Measurements from ENCODE around the gene BLACAT1.

The BLACAT1 gene

DNA sequence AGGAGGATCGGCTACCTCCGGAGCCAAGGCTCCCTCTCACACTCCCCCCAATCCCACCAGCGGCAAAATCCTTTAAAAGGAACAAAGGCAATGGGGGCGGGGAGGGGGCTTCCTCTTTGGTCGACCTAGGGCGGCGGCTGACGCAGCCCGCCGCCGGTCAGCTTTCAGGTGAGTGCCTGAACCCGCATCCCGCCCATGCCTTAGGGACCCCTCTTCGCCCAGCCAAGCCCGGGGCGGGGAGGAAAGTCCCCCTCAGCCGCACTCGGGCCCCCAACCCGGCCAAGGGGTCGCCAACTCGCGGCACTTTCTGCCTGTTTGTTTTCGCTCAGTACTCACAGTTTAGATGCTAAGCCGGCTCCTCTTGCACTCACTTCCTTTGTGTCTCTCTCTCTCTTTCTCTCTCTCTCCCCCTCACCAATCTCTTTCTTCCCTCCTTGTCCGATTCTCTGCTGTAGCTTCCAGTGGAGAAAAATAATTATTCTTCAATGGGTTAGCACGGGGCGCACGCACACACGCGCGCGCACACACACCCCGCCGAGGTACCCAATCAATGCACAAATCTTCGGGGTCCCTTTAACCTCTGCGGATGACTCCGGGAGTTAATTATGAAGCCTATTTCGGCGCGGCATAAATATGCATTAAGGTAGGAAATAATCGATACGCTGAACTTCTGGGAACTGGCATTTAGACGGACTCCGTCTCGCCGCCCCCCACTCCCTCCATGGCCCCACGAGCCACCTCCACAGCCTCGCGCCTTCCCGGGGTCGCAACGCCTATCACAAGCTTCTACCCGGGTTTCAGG is at the start of gene BLACAT1:
Gene BLACAT1 (minus strand): TSS at position 465 of the 802 bp plus-strand sequence.
- DNase-seq = no peak

- DNase-seq = no peak
These were observed 49.4 kb upstream of the BLACAT1 start for GRCh38 chr1:205505076-205505729.

DNA sequence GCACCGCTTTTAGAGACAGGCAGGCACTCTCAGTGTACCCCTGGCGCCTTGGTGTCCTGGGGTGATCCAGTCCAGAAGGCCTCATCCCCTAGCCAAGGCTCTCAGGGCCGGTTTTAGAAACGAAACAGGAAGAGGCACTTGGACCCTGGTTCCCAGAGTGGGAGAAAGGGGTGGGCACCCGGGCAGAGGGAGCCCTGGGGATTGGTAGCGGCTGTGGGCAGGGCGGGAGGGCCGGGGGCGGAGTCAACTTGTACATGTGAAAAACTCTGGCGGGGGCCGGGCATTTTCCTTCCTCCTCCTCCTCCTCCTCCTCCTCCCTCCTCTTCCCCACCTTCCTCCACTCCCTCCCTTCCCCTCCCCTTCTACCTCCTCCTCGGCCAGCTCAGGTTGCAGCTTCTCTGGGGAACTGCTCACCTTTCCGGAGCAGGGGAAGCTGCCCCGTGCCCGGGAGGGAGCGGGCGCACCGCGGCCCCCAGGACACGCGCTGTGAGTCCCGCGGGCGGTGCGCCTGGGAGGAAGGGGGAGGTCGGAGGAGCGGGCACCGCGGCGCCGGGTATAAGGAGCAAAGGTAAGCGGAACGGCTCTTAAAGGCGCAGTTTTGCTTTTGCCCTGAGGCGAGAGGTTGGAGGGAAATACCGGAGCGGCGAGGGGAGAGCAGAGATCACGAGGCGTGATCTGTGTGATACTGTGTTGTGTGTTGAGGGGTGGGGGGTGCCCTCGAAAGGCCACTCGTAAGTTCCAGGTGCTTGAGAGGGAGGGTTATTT is 48.6 kb upstream of the BLACAT1 start, which contains the start of gene CDK18:
Gene CDK18 (plus strand): TSS at position 359 of the 765 bp plus-strand sequence. CDS start 18,499 bp downstream, outside the sequence.
- peak; percentile 58 for DNase-seq

DNA sequence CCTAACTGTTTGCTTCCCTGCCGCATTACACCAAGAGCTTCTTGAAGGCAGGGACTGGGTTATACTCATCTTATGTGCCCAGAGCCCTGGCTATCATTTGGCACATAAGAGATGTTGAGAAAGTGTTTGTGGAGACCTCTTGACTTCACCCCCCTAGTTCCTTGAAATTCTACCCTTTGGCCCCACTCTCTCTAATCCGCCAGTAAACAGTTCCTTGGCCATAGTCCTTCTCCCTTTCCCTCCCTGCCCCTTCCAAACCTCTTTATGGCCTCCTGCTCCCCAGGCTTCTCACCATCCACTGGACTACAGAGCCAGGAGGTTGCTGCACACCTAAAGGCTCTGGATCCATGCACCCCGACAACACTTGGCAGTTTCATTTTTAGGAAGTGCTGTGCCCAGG is 47.1 kb upstream of the BLACAT1 start:
- no peak for DNase-seq

GRCh38 chr1:205502111-205502810 is 46.4 kb upstream of the BLACAT1 start:
- DNase-seq = no peak

GRCh38 chr1:205500240-205501233 is 44.7 kb upstream of the BLACAT1 start:
- DNase-seq = no peak

DNA sequence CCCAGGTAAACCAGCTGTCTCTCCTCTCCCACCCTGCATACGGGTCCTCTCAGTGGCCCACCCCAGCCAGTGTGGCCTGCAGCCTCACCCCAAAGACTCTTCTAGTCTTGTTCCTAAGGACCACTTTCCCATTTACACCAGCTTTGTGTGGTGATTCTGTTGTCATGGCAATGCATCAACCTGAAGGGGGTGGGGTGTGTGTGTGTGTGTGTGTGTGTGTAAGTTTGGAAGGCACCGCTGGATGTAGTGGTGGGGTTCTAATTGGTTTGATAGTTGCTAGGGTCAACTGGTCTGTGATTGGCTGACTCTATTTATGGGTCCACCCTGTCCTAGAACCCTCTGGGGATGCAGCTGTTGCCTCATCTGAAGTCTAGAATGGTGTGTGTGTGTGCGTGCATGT is 43.9 kb upstream of the BLACAT1 start:
- no peak for DNase-seq

GRCh38 chr1:205497351-205497750 is 41.5 kb upstream of the BLACAT1 start:
- DNase-seq = no peak

GRCh38 chr1:205496661-205497060 is 40.8 kb upstream of the BLACAT1 start:
- DNase-seq = no peak

DNA sequence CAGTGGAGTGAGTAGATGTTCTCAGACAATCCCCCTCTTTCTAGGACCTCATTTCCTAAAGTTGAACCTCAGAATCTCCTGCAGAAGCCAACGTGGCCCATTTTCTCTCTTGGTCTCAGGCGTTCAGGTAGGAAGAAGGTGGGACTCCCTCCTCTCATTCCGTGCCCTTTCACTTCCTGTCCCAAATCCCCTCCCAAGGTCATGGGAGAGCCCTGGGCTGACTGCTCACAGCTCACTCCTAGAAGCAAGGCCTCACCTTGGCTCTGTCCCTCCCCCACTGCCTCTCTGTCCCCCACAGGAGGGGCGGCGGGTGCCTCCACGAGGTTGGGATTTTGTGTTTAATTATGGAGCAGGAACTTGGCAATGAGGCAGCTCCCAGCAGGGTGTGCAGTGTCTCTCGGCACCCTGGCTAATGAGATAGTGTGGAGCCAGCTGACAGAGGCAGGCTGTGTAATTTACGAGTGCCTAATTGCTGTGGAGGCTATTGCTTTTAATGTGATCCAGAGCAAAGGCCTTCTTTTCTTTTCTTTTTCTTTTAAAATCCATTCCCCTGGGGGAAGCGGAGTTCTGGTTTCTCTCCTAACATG is 39.5 kb upstream of the BLACAT1 start:
- peak; percentile 83 for DNase-seq

DNA sequence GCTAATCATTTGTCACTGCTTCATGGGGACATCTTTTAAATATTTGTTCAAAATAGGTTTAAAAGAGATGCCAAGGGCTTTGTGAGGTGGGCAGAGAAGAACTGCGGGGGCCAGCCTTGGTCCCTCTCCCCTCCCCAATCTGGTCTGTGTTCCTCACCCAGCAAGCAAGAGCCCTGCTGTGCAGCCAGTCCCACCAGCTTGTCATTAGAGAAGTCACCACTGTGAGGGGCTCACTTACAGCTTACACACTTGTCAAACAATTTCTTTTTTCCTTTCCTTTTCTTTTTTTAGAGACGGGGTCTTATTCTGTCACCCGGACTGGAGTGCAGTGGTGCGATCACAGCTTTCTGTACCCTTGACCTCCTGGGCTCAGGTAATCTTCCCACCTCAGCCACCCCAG is 38.3 kb upstream of the BLACAT1 start:
- DNase-seq = no peak

- DNase-seq = no peak
These were observed 37.6 kb upstream of the BLACAT1 start for GRCh38 chr1:205493241-205494085.

GRCh38 chr1:205492774-205493173 is 36.9 kb upstream of the BLACAT1 start:
- DNase-seq = no peak

DNA sequence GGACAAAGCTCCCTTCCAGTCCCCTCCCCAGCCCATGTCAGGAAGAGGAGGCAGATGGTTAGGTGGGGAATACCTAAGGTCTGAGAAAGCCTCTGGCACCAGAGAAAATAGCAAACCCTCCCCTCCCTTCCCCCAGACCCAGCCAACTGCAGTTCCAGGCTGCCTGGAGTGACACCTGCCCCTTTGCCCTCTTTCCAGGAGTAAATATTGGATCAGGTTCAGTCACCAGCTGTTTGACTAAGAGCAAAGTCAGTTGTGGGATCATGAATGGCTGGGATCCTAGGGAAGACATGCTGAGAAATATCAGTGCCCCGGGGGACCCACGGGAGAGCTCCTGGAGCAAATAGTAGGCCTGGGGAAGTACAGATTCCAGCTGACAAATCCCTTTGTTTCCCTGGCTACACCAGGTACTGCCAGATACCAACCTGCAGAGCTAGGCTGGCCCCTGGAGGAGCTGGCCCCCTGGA is 36.4 kb upstream of the BLACAT1 start:
- peak; percentile 97 for DNase-seq

DNA sequence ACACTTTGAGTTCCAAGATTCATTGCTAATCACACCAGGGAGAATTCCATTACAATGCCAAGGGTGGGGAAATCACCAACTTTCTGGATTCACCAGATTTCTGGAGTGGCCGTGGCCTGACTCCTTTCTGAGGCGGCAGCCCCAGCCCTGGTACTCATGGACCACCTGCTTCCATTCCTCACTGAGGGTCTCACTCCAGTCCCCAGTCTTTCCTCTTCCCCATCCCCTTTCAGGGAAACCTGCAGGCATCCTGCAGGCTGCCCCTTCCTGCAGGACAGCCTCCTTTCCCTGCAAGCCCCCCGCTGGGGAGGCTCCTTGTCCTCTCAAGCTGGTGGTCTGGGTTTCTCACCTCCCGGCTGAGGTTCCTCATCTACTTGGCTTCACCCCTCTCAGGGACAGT is 35.9 kb upstream of the BLACAT1 start:
- no peak for DNase-seq

- DNase-seq = no peak
These were observed 32.4 kb upstream of the BLACAT1 start for GRCh38 chr1:205488074-205488723.

DNA sequence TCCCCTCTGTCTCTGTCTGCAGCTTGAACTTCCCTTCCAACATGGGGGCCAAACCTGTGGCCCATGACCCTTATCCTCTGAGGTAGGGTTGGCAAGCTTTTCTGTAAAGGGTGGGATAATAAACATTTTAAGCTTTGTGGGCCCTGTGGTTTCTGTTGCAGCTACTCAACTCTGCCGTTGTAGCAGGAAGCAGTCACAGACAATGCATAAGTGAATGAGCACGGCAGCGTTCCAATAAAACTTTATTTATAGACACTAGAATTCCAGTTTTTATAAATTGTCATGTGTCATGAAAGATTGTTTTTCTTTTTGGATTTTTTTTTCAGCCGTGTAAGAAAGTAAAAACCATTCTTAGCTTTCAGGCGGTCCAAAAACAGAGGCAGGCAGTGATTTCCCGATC is 30.4 kb upstream of the BLACAT1 start:
- DNase-seq = no peak

- DNase-seq = peak; percentile 89
These were observed 29.4 kb upstream of the BLACAT1 start for GRCh38 chr1:205484985-205485967.

All from NCI-H2171 (cell line).